Melanocyte of skin (primary cell): ENCODE results near the gene VSIG1. TPM values are rescaled to one million over a fixed set of nuclear protein-coding genes. Genes with fewer than 3 reads are reported as not detected.

ENCODE experiments used
- total RNA-seq, 2 donors: library from RNA; depleted of rRNA; stranded (reverse); fragments of >200 nt; gene quantifications; 2 replicates each; pipeline ENCODE4 v1.2.3, GENCODE V29; 2012

The VSIG1 gene
- total RNA-seq: not detected

GRCh38 chrX:108044554-108045256, at the start of gene VSIG1:
Gene VSIG1 (plus strand): TSS chrX:108045065. CDS start chrX:108045131, 66 bp downstream.

GRCh38 chrX:108091264-108091877, 46.5 kb downstream of the VSIG1 start, which contains the start of the genes ATG4A and PSMD10:
Gene ATG4A (plus strand): TSS chrX:108091778. CDS start chrX:108091827, 49 bp downstream.
Gene PSMD10 (minus strand): TSS chrX:108091542. CDS start chrX:108091520, 22 bp downstream.

Other genes with a start within 250 kb of the VSIG1 start
- 10 to 100 TPM in 1 of 2 donors, 1 to 10 TPM in 1; 4.5 to 16.0 TPM for gene MID2, start 219.2 kb upstream of the VSIG1 start, total RNA-seq
- not detected for gene TEX13B, start 62.7 kb upstream of the VSIG1 start, total RNA-seq
- gene PSMD10, start 46.5 kb downstream of the VSIG1 start, total RNA-seq: 10 to 100 TPM; 76.7 to 89.9 TPM
- 10 to 100 TPM; 10.3 to 17.2 TPM for gene ATG4A, start 46.7 kb downstream of the VSIG1 start, total RNA-seq